NCI-H1694 treated with DMSO at 0.1 percent for 48 hours (cell line): Measurements from ENCODE around the gene RSPO3.
"Not testable (repeated sequence)": the region's sequence is repeated elsewhere in the genome, so short reads cannot be mapped to it uniquely, and the experiment has no call there.

Experiments used
- DNase-seq: peaks from one replicate; lab custom pipeline; 2025; lab: John Stamatoyannopoulos, UW

The RSPO3 gene

DNA sequence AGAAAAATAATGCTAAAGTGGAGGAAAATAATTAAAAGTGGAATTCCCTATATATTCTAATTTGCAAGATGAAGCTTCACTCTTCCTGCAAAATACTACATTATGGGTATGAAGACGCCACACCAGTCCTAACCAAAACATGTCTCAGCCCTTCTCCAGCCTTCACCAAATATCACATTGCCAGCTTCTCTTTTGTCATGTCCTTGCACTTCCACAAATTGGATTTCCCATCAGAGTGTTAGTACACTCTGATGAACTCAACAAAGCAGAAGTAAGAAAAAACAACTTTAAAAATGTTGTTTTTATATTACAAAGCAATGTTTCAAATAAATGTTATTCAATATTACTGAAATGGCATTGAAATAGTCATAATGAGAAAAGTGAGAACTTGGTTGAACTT, 85.8 kb downstream of the RSPO3 start:
- no peak for DNase-seq

DNA sequence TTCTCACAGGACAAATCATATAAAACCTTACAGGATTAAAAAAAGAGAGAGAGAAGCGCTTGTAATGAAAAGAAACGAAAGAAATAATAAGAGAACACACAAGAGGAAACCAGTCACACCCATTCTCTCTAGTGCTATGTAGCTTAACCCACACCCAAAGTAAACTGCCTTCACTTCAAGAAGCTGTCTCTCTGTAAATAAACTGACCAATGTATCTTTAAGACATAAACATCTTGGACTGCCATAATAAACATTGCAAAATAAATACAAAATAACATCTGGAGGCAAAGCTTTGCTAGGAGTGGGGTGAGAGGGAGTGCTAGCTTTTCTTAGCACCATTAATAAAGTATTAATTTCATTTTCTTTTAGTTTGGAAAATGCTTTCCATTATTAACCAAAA, 86.6 kb downstream of the RSPO3 start:
- DNase-seq: no peak

DNA sequence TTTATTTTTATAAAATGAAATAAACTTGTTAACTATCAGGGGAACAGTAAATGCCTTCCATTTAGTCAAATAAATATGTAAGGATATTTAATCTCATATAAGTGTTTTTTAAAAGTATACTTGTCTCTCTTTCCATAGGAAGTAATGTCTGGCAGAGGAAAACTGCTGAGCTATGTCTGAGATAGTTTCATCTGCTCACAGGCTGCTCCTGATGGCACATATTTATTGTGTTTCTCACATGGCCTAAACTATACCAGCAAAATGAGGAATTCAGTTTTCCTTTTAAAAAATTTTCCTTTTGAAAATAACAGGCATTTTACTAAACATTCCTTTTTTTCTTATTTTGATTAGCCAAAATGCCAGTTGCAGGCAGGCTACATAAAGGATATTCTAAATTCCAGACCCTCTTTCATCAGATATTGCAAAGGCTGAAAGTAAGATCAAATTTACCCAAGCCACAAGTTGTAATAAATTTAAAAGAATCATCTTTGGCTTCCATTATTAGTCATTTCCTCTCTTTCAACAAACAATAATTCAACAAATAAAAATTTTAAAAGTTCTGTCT, 88.1 kb downstream of the RSPO3 start:
- DNase-seq: no peak

DNA sequence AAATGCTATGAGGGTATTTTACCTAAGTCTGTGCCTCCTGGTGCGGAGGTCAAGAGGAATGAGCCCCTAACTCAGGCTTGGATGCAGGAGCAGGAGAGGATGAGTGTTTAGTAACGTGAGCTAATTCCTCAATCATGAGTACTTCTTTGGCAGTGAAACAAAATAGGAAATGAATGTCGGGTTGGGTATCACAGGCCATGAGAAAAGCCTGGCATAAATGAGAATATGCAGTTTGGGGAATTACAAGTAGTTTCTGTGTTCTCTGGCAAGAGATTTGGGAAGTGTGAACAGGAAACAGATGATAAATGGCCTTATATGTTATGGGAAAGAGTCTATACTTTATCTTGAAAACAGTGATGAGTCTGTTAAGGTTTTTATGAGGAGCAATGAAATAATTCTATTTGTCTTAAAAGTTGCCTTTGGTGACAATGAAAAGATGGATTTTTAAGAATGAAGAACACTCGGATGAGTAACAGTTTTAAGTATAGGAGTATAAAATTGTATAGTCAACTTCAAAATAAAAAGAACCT, 89.2 kb downstream of the RSPO3 start:
- DNase-seq: no peak

DNA sequence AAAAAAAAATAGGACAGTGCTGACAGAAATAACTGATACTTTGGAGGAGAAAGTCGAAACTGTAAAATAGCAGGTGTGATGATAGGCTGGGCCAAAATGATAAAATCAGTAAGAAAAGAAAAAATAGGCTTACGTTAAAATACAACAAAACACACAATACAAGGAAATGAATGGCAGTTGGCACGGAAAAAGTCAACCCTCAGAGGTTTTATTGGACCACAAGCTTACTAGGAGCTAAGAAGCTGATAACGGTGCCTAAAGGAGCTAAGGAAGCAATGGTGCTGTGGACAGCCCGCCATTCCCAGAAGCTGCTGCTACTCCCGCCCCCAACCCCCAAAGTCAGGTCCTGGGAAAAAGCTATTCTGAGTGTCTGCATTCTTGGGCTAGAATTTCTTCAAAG, 92.3 kb downstream of the RSPO3 start:
- DNase-seq: no peak

DNA sequence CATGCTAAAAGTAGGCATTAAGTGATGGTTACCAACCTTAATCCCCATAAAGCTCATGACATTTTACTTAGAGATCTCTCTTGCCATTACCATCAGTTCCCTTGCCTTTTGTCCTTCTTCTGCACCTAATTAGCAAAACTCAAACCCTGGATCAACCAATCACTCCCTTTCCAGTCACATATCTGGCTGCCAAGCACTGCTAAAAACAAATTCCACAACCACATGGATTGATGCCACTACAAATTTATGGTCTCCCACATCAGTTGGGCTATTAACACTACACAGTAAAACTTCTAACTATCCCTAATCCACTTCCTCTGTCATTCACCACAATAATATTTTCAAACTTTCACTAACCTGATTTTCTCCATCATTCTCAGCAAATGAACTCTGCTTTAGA, 93.9 kb downstream of the RSPO3 start:
- DNase-seq: no peak

DNA sequence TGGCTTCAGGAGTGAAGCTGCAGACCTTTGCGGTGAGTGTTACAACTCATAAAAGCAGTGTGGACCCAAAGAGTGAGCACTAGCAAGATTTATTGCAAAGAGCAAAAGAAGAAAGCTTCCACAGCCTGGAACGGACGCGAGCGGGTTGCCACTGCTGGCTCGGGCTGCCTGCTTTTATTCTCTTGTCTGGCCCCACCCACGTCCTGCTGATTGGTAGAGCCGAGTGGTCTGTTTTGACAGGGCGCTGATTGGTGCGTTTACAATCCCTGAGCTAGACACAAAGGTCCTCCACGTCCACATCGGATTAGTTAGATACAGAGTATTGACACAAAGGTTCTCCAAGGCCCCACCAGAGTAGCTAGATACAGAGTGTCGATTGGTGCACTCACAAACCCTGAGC, 95.6 kb downstream of the RSPO3 start:
- DNase-seq: not testable (repeated sequence)

DNA sequence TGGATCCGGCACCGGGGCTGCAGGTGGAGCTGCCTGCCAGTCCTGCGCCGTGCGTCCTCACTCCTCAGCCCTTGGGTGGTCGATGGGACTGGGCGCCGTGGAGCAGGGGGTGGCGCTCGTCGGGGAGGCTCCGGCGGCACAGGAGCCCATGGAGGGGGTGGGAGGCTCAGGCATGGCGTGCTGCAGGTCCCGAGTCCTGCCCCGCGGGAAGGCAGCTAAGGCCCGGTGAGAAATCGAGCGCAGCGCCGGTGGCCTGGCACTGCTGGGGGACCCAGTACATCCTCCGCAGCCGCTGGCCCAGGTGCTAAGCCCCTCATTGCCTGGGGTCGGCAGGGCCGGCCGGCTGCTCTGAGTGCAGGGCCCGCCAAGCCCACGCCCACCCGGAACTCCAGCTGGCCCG, 96.1 kb downstream of the RSPO3 start:
- DNase-seq: not testable (repeated sequence)

DNA sequence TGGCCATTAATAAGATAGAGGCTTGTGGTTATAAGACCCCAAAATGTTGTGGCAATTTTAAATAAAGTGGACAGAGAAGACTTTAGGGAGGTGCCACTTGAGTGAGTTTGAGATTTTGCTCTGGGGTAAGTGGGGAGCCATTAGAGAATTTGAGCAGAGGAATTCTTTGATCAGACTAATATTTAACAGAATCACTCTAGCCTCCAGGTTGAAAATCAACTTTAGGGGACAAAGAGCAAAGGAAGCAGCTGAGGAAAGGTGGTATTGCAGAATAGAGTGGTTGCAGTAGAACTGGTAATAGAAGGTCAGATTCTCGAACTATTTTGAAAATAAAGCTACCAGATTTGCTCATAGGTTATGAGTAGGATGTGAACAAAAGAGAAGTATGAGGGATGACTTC, 97.5 kb downstream of the RSPO3 start:
- DNase-seq: no peak

DNA sequence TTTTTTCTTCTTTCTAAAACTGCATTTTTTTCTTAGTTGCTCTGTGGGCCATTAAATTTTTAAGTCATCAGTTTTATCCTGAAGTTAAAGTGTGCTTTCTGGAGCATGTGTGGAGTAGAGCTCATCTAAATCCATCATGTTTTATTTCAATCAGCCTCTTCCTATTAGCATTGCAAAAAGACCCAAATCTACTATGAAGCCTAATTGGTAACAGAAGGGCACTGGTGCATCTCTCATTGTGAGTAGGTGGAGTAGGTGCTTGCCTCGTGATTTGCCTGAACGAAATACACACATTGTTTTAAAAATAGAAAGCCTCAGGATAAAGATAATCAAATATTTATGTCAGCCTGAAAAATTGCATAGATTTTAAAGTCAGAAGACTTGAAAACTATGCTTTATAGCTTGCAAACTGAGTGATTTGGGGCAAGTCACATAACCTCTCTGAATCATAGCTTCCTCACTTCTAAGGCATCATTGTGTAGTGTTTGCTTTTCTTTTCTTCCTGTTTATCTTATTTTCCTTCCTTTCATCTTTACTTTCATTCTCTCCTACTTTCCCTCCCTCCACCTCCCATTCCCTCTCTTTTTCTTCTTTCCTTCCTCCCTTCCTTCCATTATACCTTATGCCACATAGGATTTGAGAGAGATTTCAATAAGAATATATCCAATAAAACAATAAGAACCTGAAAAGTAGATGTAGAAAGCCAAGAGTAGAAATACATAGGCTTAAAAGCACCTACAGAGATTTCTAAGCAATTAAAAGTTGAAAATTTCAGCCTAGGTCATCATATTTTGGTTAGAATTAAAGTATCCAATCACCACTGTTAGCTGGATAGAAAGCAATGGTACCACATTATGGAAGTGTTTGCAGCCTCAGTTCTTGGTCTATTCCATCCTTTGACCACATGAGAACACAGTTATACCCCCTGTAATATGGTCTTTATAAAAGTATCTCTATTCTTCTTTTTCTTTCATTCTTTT, 98.6 kb downstream of the RSPO3 start:
- no peak for DNase-seq

DNA sequence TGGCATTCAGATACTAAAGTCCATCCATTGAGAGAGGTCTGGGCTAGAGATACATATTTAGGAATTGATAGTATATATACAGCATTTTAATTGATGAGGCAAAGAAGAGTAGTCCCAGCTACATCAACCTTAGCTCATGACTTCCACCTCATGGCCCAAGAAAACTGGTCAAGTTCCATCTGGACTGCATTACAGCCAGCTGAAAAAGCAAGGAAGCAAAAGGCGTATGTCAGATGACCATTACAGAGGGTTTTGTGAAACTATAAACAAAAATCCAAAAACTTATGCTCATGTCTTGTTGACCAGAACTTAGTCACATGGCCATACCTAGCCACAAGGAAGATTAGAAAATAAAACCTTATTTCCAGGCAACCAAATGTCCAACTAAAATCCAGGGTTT, 101.4 kb downstream of the RSPO3 start:
- DNase-seq: no peak

DNA sequence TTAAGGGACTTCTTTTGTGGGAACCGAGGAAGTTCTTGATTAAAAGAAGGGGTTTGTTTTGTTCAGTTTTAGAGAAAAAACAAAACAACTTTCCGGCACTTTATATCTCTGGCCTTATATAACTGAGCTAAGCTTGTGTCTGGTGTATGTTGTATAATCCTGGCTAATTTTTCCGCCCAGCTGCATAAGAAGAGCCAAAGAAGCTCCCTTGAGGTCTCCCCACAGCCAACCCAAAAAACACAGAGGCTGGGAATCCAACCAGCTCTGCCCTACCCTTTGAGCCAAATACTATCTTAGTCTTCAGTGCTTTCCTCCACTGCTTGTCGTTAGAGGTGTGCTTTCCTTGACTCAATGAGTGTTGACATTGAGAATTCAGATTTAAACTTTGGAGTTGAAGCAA, 102.7 kb downstream of the RSPO3 start:
- DNase-seq: no peak

DNA sequence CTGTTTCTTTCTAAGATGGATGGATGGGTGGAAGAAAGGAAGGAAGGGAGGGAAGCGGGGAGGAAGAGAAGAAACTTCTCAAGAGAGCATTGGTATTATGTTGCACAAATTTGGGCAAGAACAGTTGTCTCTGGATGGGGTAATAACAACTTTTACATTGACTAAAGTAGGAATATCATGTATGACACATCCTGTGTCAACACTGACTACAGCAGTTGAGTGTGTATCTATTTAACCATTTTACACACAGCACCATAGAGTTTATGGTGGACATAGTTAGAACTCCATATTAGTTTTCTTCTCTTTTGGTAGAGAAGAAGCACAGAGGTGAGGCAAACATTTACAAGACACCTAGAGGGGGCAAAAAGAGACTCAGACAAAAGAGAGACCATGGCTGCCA, 103.9 kb downstream of the RSPO3 start:
- DNase-seq: no peak

DNA sequence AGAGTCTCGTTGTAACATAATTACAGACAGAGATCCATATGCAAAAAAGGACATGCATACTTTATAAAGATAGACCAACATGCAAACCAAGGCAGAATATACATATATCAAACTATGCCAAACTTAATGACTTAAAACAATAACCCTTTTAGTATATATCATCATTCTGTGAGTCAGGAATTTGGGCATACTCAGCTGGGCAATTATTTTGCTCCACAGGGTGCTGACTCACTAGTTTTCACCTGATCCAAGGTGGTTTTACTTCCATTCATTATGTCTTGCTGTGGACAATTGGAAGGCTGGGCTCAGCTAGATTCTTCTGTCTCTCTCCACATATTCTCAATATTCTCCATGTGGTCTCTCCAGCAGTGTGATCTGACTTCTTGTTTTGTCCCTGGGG, 107.0 kb downstream of the RSPO3 start:
- no peak for DNase-seq

DNA sequence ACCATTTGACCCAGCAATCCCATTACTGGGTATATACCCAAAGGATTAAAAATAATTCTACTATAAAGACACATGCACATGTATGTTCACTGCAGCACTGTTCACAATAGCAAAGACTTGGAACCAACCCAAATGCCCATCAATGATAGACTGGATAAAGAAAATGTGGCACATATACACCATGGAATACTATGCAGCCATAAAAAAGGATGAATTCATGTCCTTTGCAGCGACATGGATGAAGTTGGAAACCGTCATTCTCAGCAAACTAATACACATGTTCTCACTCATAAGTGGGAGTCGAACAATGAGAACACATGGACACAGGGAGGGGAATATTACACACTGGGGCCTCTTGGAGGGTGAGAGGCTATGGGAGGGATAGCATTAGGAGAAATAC, 115.3 kb downstream of the RSPO3 start:
- DNase-seq: not testable (repeated sequence)

DNA sequence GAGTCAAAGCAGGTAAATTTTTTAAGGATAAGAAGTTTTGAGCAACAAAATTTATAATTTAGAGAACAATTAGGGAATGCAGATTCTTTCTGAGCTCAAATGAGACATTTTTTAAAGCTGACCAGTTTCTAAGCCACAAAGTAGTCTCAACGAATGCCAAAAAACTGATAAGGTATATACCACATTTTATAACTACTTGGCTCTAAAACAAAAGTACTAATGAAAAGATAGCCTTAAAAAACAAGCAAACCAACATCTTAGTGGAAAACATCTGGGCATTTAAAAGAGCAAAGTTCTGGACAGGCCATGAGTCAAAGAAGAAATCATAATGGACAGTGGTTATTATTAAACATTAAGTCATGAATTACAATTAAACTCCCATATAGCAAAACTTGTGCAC, 125.0 kb downstream of the RSPO3 start:
- DNase-seq: no peak
